ENCODE measurements around the gene RAB36. TPM values are rescaled to one million over a fixed set of nuclear protein-coding genes. Genes with fewer than 3 reads are reported as not detected.

RAB36 gene
- total RNA-seq, 1 experiment from 2014 or later = 1.4 TPM

DNA sequence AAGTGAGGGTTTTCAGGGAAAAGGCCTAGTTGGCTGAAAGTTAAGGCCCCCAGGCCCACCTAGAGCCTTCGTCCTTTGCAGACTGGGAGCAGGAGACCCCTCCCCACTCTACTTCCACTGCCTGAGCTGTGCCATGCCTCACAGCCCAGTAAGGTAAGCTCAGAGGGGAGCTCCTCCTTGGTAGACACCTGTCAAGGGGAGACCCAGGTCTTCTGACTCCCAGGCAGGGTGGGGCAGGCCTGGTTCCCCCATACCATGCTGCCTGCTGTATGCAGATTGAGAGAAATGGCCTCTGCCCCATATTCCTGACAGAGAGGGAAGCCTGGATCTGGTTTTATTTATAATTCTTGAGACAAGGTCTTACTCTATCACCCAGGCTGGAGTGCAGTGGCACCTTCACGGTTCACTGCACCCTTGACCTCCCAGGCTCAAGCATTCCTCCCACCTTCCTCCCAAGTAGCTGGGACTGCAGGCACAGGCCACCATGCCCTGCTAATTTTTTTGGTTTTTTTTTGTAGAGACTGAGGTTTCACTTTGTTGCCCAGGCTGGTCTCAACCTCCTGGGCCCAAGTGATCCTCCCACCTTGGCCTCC is 697 bp downstream of the RAB36 start:
- Histone ChIP-seq H3K9ac (ENCODE audit: extremely low read depth, insufficient read length, low read length) (no peak overlapping the region), H3K23ac (ENCODE audit: insufficient read length, low read depth, low read length) (no peak overlapping the region), H3K9me3 (ENCODE audit: control insufficient read depth, low read depth, low read length) (no peaks in the 10 kb centered on the region), H4K20me1 (ENCODE audit: control insufficient read depth, insufficient read depth, insufficient read length) (no peaks in the 10 kb centered on the region), H3K56ac (ENCODE audit: insufficient read length, low read depth, low read length) (no peak overlapping the region), H3K79me2 (ENCODE audit: insufficient read depth, low read length) (no peaks in the 10 kb centered on the region), H3K4me2 (ENCODE audit: insufficient read depth, insufficient read length, low read length) (peak overlapping the region; percentile 42), H3K4ac (ENCODE audit: low read depth, low read length) (no peak overlapping the region), H3K23me2 (ENCODE audit: insufficient read length, low read depth, low read length, poor library complexity, severe bottlenecking) (peaks cover 5% of the 10 kb centered on the region), H4K5ac (ENCODE audit: insufficient read length, low read depth, low read length) (no peak overlapping the region), H2BK20ac (ENCODE audit: low read depth, low read length, poor library complexity, severe bottlenecking) (no peak overlapping the region), H3T11ph (ENCODE audit: low read length) (no peak overlapping the region), H2AK5ac (ENCODE audit: insufficient read length, low read length) (no peak overlapping the region), H2BK12ac (ENCODE audit: insufficient read length, low read depth, low read length) (no peak overlapping the region), H3K79me1 (ENCODE audit: insufficient read depth, low read depth, low read length, poor library complexity, severe bottlenecking) (no peaks in the 10 kb centered on the region), H3K14ac (ENCODE audit: insufficient read depth, low read length) (no peak overlapping the region), H3K4me1 (ENCODE audit: insufficient read depth, low read length) (peaks cover 3% of the 10 kb centered on the region), H2BK15ac (ENCODE audit: low read depth, low read length) (no peak overlapping the region), H2AFZ (ENCODE audit: low read length) (no peak overlapping the region), H2BK120ac (ENCODE audit: low read depth, low read length, poor library complexity, severe bottlenecking) (no peak overlapping the region), H4K8ac (replicated peaks; ENCODE audit: insufficient read length, low read depth, low read length) (no peak overlapping the region), H3K18ac (ENCODE audit: insufficient read length, low read depth, low read length) (no peak overlapping the region), H2BK5ac (ENCODE audit: insufficient read length, low read length) (no peak overlapping the region), H3K27ac (ENCODE audit: insufficient read length, low read depth, low read length) (no peak overlapping the region), H4K91ac (ENCODE audit: insufficient read length, low read depth, low read length) (no peak overlapping the region), H3K27me3 (ENCODE audit: insufficient read depth, low read length) (no peaks in the 10 kb centered on the region; the same call in 1 of the 2 replicates)
- Mint-ChIP-seq H3K27me3 (ENCODE audit: low read depth) (peaks cover 55% of the 10 kb centered on the region), H3K36me3 (ENCODE audit: insufficient read depth in 1 of 3, low read depth in 3 of 3) (peaks cover 0 to 4% (median 0%) of the 10 kb centered on the region in 3 experiments; a peak in 3 of 7 replicates), H3K9me3 (no peaks in the 10 kb centered on the region; a peak in 1 of 5 replicates), H3K27ac (no peak overlapping the region; a peak in 1 of 7 replicates), H3K4me1 (peaks cover 30 to 43% of the 10 kb centered on the region in 2 experiments), H3K4me3 (peak overlapping the region; percentile 71 to 81)
- no CpG with 5 or more reads among the region's 2 CpGs for WGBS (ENCODE audit: extremely low coverage, insufficient read length, low lambda C conversion rate)
- no peak for DNase-seq
- TF ChIP-seq, protein P1, sequence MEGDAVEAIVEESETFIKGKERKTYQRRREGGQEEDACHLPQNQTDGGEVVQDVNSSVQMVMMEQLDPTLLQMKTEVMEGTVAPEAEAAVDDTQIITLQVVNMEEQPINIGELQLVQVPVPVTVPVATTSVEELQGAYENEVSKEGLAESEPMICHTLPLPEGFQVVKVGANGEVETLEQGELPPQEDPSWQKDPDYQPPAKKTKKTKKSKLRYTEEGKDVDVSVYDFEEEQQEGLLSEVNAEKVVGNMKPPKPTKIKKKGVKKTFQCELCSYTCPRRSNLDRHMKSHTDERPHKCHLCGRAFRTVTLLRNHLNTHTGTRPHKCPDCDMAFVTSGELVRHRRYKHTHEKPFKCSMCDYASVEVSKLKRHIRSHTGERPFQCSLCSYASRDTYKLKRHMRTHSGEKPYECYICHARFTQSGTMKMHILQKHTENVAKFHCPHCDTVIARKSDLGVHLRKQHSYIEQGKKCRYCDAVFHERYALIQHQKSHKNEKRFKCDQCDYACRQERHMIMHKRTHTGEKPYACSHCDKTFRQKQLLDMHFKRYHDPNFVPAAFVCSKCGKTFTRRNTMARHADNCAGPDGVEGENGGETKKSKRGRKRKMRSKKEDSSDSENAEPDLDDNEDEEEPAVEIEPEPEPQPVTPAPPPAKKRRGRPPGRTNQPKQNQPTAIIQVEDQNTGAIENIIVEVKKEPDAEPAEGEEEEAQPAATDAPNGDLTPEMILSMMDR (conservative IDR thresholded peaks at IDR 0.05) = no peak
